Neural crest cell (in vitro differentiated cells): Measurements from ENCODE around the gene AARS2. TPM values are rescaled to one million over a fixed set of nuclear protein-coding genes. Genes with fewer than 3 reads are reported as not detected.
A peak's percentile ranks its signal among the peaks of the same experiment; 100 is the strongest.

Experiments used
- DNase-seq: peaks from one replicate; pipeline ENCODE4 v3.0.0; 2021; ENCODE audit warnings: low read depth, mixed read lengths, low spot score
- H3K27ac Mint-ChIP-seq: one replicate; pipeline ENCODE4 v1.8.0; 2021; ENCODE audit warnings: mild to moderate bottlenecking, mixed read lengths; ENCODE audit not compliant: unreplicated experiment
- H3K27me3 Mint-ChIP-seq: 2 replicates; pipeline ENCODE4 v1.8.0; 2021; ENCODE audit warnings: low read depth, mild to moderate bottlenecking, mixed read lengths
- H3K36me3 Mint-ChIP-seq: 2 replicates; pipeline ENCODE4 v1.8.0; 2021; ENCODE audit warnings: low read depth, mild to moderate bottlenecking, mixed read lengths
- H3K4me1 Mint-ChIP-seq: 2 replicates; pipeline ENCODE4 v1.8.0; 2021; ENCODE audit warnings: mixed read lengths
- H3K4me3 Mint-ChIP-seq: one replicate; pipeline ENCODE4 v1.8.0; 2021; ENCODE audit warnings: mild to moderate bottlenecking, mixed read lengths
- H3K9me3 Mint-ChIP-seq: 2 replicates; pipeline ENCODE4 v1.8.0; 2021; ENCODE audit warnings: mixed read lengths
- total RNA-seq: library from RNA; stranded (reverse); gene quantifications from 2 replicates; pipeline ENCODE4 v1.2.1, GENCODE V29; 2021
- TF ChIP-seq, protein P1 (sequence below): fragments of 200-600 bp; sonication (generic); conservative IDR thresholded peaks from 2 replicates; pipeline ENCODE4 v1.5.0; 2021; ENCODE audit warnings: antibody characterized with exemption, mild to moderate bottlenecking

AARS2 gene
- total RNA-seq, 1 donor from 2014 or later, result 33.6 TPM

DNA sequence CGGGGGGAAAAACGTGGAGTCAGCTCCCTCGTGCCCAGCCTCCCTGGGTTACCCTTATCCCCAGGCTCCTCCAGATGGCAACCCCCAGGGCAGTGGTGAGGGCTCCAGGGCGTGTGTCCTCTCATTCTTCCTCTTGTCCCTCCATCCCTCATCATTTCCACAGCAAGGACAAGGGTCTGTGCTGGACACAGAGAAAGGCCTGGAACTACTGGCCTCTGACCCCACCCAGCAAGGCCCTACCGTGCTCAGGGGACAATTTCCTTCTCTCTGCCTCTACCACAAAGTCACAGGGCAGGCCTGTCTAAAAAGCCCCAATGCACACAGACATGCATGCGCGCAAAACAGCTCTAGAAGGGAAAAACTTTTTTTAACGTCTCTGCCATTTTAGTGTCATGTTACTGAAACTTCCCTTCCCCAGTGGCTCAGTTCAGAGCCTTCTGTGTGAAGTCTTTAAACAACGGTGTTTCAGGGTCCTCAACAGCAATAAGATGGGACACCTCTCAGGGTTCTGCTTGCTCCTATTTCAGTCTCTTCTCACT lies 54.8 kb downstream of the AARS2 start:
- Mint-ChIP-seq H3K4me3 (peak overlapping the region; percentile 90), H3K9me3 (no peaks in the 10 kb centered on the region), H3K36me3 (peaks cover 18% of the 10 kb centered on the region), H3K4me1 (peaks cover 53% of the 10 kb centered on the region), H3K27ac (peak overlapping the region; percentile 51), H3K27me3 (peaks cover 25% of the 10 kb centered on the region)
- DNase-seq, result no peak
- TF ChIP-seq, protein P1, sequence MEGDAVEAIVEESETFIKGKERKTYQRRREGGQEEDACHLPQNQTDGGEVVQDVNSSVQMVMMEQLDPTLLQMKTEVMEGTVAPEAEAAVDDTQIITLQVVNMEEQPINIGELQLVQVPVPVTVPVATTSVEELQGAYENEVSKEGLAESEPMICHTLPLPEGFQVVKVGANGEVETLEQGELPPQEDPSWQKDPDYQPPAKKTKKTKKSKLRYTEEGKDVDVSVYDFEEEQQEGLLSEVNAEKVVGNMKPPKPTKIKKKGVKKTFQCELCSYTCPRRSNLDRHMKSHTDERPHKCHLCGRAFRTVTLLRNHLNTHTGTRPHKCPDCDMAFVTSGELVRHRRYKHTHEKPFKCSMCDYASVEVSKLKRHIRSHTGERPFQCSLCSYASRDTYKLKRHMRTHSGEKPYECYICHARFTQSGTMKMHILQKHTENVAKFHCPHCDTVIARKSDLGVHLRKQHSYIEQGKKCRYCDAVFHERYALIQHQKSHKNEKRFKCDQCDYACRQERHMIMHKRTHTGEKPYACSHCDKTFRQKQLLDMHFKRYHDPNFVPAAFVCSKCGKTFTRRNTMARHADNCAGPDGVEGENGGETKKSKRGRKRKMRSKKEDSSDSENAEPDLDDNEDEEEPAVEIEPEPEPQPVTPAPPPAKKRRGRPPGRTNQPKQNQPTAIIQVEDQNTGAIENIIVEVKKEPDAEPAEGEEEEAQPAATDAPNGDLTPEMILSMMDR, result no peak

DNA sequence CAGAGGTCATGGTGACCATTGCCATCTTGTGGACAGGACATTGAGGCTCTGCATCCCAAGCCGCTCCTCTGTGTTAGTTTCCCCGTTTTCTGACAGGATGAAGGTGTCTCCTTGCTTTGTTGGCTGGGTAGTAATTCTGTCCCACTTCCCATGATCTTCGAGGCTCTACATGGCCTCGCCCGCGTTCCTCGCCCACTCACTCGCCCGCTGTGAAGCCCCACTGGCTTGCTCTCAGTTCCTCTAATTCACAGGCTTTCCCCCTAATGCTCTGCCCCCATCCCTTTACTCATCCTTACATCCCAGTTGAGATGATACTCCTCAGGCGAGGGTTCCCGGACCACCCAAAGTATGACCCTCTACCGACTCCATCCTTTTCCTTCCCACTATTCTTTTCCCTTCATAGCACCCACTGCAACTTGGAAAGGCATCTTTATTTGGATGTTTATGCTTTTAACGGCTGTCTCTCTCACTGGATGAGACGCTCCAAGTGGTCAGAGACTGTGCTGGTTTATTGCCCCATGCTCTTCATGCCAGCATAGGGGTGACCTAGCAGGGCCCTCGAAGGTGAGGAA lies 55.3 kb downstream of the AARS2 start:
- Mint-ChIP-seq H3K4me1 (peaks cover 53% of the 10 kb centered on the region), H3K27me3 (peaks cover 28% of the 10 kb centered on the region), H3K36me3 (peaks cover 23% of the 10 kb centered on the region), H3K4me3 (peak overlapping the region; percentile 90), H3K9me3 (no peaks in the 10 kb centered on the region), H3K27ac (peak overlapping the region; percentile 97)
- DNase-seq, result no peak
- TF ChIP-seq, protein P1, result peak; percentile 10

DNA sequence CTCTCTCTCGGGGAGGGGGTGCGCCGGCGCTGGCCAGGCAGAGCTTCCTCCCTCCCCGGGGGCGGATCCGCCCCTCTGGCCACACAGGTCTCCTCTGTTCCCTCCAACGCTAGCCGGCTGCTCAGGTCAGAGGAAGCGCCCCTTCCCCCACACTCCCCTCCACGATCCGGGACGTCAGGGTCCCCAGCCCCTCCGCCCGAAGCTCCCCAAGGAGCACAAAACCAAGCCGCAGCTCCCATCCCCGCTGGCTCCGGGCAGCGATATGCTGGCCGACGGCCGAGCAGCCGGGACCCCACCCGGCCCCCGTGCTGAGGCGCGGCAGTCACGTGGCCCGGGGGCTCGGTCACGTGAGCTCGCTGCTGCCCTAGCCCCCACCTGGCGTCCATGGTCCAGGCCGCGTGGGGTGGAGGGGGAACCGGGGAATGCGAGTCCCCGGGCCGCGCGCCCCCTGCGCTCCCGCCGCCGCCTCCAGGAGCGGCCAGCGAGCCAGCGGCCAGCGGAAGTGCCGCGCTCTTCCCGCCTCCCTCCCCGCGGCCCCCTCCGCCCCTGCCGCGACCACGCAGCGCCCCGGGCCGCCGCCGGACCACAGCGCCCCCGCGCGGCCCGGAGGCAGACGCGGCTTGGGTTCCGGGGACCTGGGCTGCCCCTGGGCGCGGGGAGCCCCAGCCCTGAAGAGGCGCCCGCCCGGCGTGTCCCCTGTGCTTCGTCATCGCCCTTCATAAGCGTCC lies 56.0 kb downstream of the AARS2 start, which contains the start of gene SLC35B2:
TSS of gene SLC35B2 (minus strand) at position 504 of the 728 bp plus-strand sequence. CDS start at position 386, 118 bp downstream.
- Mint-ChIP-seq H3K4me1 (peaks cover 50% of the 10 kb centered on the region), H3K4me3 (peak within 1 kb of the TSS; percentile 93), H3K9me3 (no peaks in the 10 kb centered on the region), H3K27ac (peak within 1 kb of the TSS; percentile 97), H3K36me3 (peaks cover 26% of the 10 kb centered on the region), H3K27me3 (peaks cover 30% of the 10 kb centered on the region)
- DNase-seq, result peak; percentile 72
- TF ChIP-seq, protein P1, result peak; percentile 88

DNA sequence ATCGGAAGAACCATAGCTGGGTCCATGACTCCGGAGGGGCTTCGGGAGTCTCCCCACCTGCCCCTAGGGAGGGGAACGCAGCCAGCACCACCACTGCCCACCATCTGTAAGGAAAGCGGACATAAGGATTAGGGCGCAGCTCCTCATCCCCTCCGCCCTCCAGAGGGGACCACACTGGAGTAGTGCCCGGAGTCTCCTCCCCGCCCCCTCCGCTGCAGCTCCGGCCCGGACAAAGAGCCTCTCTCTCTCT lies 56.4 kb downstream of the AARS2 start:
- DNase-seq, result no peak
- Mint-ChIP-seq H3K4me1 (peaks cover 55% of the 10 kb centered on the region), H3K27me3 (peaks cover 30% of the 10 kb centered on the region), H3K27ac (peak overlapping the region; percentile 95), H3K4me3 (peak overlapping the region; percentile 93), H3K36me3 (peaks cover 31% of the 10 kb centered on the region), H3K9me3 (no peaks in the 10 kb centered on the region)
- TF ChIP-seq, protein P1, result no peak

DNA sequence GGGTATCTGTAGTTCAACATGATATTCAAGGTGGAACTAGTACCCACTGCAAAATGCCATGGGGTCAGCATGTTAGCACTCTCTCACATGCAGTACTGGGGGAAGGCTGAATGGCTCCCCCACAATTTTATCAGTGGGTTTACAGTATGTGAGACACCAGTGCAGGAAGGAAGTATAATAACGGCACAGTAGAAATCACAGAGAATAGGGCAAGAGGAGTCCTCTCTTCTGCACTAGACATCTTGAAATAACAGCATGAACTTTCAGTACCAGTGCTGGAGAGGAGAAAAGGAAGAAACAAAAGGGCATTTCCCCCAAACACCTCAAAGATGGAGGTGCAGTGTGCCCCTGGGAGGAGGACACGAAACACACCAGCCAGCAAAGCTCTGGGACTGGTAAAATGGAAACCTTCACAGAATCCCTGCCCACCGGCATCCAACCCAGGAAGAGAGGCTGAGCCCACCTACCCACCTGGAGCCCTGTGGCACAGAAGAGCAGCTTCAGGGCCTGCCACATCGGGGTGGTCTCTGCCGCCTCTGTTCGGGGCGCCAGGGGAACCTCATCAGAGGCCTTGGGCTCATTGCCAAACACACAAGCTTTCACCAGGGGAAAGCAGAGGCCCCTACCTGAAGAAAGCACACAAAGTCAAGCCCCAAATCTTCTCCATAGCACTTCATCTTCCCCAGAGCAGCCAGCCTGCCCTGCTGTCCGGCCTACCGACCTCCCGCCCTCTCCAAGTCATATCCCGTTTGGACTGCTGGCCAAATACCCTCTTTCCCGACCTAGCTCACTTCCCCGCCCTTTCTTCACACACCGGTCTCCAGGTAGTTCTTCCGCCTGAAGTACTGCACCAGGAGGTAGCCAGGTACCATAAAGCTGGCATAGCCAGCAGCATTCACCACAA lies 57.0 kb downstream of the AARS2 start:
- H3K4me3 Mint-ChIP-seq, result peak overlapping the region; percentile 93
- peaks cover 30% of the 10 kb centered on the region for H3K27me3 Mint-ChIP-seq
- DNase-seq, result no peak
- TF ChIP-seq, protein P1, result no peak
- H3K27ac Mint-ChIP-seq, result peak overlapping the region; percentile 95
- H3K4me1 Mint-ChIP-seq, result peaks cover 60% of the 10 kb centered on the region
- H3K9me3 Mint-ChIP-seq, result no peaks in the 10 kb centered on the region
- H3K36me3 Mint-ChIP-seq, result peaks cover 36% of the 10 kb centered on the region
